Stimulated activated CD4-positive, alpha-beta T cell treated with anti-CD3 and anti-CD28 coated beads, Interleukin-2, amount 100 ng/mL, for 4 hours (primary cell): ENCODE data around the gene ZNF778.

Experiments used
- DNase-seq: peaks from one replicate; pipeline ENCODE4 v3.0.0-alpha.2; 2020; ENCODE audit warnings: low read depth

The ZNF778 gene

GRCh38 chr16:89277641-89278341 lies 60.3 kb downstream of the ZNF778 start:
- no peak for DNase-seq

DNA sequence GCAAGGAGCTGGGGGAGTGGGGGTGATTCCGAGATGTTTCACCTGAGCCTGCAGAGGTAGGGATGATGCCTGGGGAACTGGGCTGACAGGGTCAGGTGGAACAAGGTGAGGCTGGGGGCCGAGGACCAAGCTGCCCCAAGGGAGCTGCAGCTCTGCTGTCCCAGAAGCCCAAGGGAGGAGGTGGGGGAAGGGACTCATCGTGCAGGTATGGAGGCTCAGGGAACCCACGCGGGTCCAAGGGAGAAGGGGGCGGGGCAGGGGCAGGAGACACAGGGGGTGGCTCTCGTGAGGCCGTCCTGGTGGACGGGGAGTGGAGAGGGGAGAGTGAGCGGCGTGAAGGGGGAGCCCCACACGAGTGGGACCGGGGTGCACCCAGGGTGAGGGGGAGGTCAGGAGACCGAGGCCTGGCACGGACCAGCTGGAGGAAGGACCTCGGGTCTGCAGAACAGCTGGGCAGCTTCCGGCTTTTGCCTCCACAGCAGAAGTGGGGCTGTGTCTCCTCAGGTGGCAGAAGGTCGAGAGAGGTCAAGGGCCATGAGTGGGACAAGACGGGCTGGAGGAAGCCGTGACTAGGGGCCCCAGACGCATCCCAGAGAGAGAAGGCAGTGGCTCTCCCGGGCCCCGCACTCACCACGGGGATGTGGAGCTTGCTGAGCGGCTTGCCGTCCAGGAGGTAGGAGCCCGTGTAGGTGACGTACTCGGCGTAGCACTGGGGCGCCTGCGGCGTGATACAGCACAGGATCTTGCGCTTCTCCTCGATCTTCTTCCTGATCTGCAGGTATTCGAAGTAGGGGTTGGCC lies 61.1 kb downstream of the ZNF778 start:
- no peak for DNase-seq

GRCh38 chr16:89279666-89280481 lies 62.4 kb downstream of the ZNF778 start:
- DNase-seq = no peak

DNA sequence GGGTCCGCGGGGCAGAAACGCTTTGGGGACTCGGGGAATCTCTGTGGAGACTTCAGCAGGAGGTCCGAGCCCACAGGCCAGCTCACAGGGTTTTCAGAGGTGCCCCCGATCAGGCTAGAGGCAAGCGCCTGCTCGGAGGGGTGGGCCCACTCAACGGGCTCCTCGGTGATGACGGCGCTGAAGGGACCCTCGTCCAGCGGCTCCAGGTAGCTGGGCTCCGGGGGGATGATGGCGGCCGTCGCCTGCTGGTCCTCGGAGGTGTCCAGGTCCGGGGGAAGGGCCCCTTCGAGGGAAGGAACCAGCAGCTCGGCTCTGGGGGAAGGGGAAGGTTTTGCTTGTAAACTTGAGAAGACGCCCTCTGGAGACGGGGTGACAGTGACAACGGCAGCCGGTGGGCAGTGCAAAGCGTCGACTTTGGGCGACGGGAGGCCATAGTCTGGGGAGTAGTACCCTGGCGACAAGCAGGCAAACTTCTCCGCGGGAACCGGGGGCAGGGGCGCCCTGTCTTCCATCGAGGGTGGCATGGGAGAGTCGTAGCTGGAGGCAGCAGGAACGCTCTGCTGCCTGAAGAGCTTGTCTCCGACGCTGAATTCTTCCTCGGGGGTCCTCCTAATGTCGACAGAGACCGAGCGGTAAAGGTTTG lies 63.2 kb downstream of the ZNF778 start:
- DNase-seq = no peak

GRCh38 chr16:89281189-89281577 lies 63.7 kb downstream of the ZNF778 start:
- DNase-seq = no peak

GRCh38 chr16:89281829-89282228 lies 64.3 kb downstream of the ZNF778 start:
- DNase-seq = no peak

GRCh38 chr16:89282523-89282922 lies 65.0 kb downstream of the ZNF778 start:
- no peak for DNase-seq

- DNase-seq = no peak
Observed at GRCh38 chr16:89283449-89283848, 65.9 kb downstream of the ZNF778 start.

GRCh38 chr16:89285381-89285780 lies 67.9 kb downstream of the ZNF778 start:
- no peak for DNase-seq

DNA sequence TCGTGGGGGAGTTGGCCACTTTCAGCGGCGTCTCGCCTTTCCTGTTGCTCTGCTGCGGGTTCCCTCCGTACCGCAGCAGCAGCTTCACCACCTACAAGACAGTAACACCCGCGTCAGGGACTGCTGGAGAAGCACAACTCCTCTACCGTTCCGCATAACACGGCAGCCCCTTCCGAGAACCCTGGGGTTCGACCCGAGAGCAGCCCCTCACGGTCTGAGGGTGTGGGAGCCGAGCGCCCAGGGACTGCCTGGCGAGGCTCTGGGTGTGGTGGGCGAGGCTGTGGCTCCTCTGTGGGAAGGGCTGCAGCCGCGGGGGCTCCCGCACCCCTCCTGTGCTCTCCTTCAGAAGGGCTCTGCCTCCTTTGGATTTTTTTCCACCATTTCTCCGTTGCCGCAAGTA lies 68.6 kb downstream of the ZNF778 start:
- DNase-seq = no peak
